GM12874 (cell line): Measurements from ENCODE around the gene MAP2K3.

Experiments
- CTCF ChIP-seq: IDR thresholded peaks from 2 replicates; pipeline ENCODE4 v1.5.1; 2011; ENCODE audit warnings: low read depth, mild to moderate bottlenecking, control low read depth, low read length, moderate library complexity; ENCODE audit not compliant: insufficient read depth

MAP2K3 gene

DNA sequence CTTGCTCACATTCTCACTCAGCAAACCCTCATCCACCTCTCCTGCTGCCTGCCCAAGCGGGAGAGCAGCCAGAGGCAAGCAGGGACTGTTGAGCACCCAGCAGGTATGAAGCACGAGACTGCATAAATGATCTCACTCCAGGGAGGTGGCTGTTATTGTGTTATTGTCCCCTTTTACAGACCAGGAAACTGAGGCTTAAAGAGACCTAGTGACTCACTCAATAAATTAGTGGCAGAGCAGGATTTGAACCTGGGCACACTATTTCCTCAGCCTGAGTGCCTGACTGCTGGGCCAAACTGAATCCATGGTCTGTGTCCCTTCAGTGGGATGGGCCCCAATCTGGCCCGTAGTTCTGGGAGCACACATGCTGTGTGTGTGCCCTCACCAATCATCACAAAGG lies 12.3 kb upstream of the MAP2K3 start:
- TF ChIP-seq CTCF, result no peak

GRCh38 chr17:21272881-21273792 lies 11.4 kb upstream of the MAP2K3 start:
- no peak for TF ChIP-seq CTCF

GRCh38 chr17:21275047-21275578 lies 9.4 kb upstream of the MAP2K3 start:
- TF ChIP-seq CTCF, result no peak

DNA sequence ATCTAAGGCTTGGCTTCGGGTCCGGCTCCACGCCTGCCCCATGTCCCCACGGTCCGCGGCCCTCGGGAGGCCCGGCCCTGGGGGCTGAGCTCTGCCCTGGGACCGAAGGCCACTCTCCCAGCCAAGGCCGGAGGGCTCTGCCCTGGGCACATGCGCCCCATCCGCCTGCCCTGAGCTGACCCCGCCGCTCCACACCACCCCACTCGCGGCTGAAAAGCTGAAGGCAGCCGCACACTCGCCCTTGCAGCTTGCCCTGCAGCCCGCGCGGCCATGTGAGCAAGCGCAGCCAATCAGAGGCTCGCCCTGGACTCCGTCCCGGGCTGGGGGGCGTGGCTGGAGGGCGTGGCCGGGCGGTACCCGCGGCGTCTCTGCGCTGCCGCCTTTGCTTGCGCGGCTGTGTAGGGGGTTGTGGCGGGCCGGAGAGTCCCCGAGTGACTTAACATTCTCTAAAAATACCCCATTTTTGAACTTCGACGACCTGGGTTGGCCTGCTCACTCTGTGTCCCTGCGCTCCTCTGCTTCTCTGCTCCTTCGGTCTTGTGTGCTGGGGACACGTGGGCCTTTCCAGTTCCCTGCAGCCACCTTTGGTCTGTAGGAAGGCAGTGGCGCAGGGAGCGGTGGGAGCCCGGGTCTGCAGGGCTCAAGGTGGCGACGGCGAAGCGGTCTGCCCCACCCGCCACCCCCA lies 8.8 kb upstream of the MAP2K3 start:
- TF ChIP-seq CTCF, result 0 out of 2 replicates have a peak, but pooled peaks have one; percentile 3

DNA sequence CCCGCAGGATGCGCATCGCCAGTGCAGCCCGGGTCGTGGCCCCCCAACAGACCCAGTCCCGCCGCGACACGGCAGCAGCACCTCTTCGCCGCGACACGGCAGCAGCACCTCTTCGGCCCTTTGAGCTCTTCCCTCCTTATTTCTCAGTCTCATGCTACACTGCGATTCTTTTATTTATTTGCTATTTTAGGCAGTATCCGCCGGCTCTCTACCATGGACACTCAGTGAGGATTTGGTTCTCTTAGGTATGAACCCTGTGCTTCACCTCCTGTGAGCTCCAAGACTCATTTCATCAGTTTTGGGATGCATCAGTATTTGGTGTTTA lies 8.3 kb upstream of the MAP2K3 start:
- no peak for TF ChIP-seq CTCF

DNA sequence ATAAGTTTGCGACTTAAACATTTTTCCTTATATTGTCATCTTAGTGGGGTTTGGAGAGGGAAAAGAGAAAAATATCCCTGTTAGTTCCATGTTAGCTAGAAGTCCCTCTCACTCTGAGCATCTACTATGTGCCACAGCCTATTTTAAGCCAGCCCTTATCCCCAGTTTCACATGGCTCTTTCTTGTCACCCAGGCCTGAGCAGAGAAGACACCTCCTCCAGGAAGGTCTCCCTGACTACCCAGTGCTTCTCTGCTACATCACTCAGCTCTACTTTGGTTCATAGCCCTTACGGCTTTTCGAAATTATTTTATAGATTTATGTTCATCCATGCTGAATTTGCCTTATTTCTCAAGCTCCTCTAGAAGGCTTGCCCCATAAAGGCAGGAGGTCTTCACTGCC lies 7.2 kb upstream of the MAP2K3 start:
- TF ChIP-seq CTCF, result no peak

- TF ChIP-seq CTCF, result no peak
Observed at GRCh38 chr17:21278450-21279197, 5.9 kb upstream of the MAP2K3 start.
